Renal cortex interstitium (tissue), 11 donors: Measurements from ENCODE around the gene CASZ1. TPM values are rescaled to one million over a fixed set of nuclear protein-coding genes. Genes with fewer than 3 reads are reported as not detected.

ENCODE experiments used
- DNase-seq, 11 donors: peaks; one replicate each; pipeline ENCODE4 v3.0.0-alpha.2; 2013; ENCODE audit warnings: low read depth in 9 of 11, low spot score in 4 of 11; ENCODE audit errors: extremely low read depth in 1 of 11
- polyA plus RNA-seq, 3 donors: library from polyadenylated mRNA; unstranded; fragments of 120-200 nt; gene quantifications; one replicate each; pipeline ENCODE4 v1.2.1, GENCODE V29; 2013; ENCODE audit not compliant: insufficient read length in 3 of 3

CASZ1 gene
- polyA plus RNA-seq, 3 donors = 15.7 to 28.3 (median 18.4) TPM

GRCh38 chr1:10782491-10783244 is 13.8 kb downstream of the CASZ1 start:
- no peak for DNase-seq

GRCh38 chr1:10781137-10781536 is 15.3 kb downstream of the CASZ1 start:
- DNase-seq = no peak

- no peak for DNase-seq
Measured at GRCh38 chr1:10779841-10780240, 16.6 kb downstream of the CASZ1 start.

GRCh38 chr1:10779201-10779600 is 17.2 kb downstream of the CASZ1 start:
- DNase-seq = no peak

- no peak for DNase-seq
Measured at GRCh38 chr1:10778640-10779039, 17.8 kb downstream of the CASZ1 start.

GRCh38 chr1:10777749-10778574 is 18.5 kb downstream of the CASZ1 start:
- DNase-seq = no peak

- DNase-seq = no peak
Measured at GRCh38 chr1:10776190-10776905, 20.1 kb downstream of the CASZ1 start.

- DNase-seq = no peak
Measured at GRCh38 chr1:10775763-10776162, 20.7 kb downstream of the CASZ1 start.

- no peak for DNase-seq
Measured at GRCh38 chr1:10774615-10775310, 21.7 kb downstream of the CASZ1 start.

GRCh38 chr1:10773851-10774614 is 22.4 kb downstream of the CASZ1 start:
- DNase-seq = no peak

- DNase-seq = no peak
Measured at GRCh38 chr1:10773376-10773775, 23.1 kb downstream of the CASZ1 start.

GRCh38 chr1:10772711-10773110 is 23.7 kb downstream of the CASZ1 start:
- DNase-seq = no peak

GRCh38 chr1:10771789-10772188 is 24.7 kb downstream of the CASZ1 start:
- no peak for DNase-seq

- no peak for DNase-seq
Measured at GRCh38 chr1:10768552-10768951, 27.9 kb downstream of the CASZ1 start.

GRCh38 chr1:10767282-10767681 is 29.2 kb downstream of the CASZ1 start:
- no peak for DNase-seq

- DNase-seq = no peak
Measured at GRCh38 chr1:10765734-10766478, 30.5 kb downstream of the CASZ1 start.

GRCh38 chr1:10765304-10765703 is 31.1 kb downstream of the CASZ1 start:
- no peak for DNase-seq

GRCh38 chr1:10764296-10764798 is 32.1 kb downstream of the CASZ1 start:
- no peak for DNase-seq
